Activated B cell treated with CpG ODN at 0.5 μM for 24 hours (primary cell): ENCODE data around the gene RBM44. TPM values are rescaled to one million over a fixed set of nuclear protein-coding genes. Genes with fewer than 3 reads are reported as not detected.

ENCODE experiments used
- ATAC-seq: fragments of 200-7000 bp; cut with Tn5 transposase; one replicate; pipeline ENCODE4 v1.10.0; 2021; ENCODE audit warnings: low read depth, mild to moderate bottlenecking, moderate library complexity
- CTCF ChIA-PET: fragments of 350-600 bp; sonication (Branson Sonifier 250); formaldehyde crosslinking; loops from one replicate; lab custom pipeline; 2021; ENCODE audit warnings: antibody characterized with exemption; lab: Charles Lee
- POLR2A ChIA-PET: fragments of 350-600 bp; sonication (Branson Sonifier 250); formaldehyde crosslinking; loops from one replicate; lab custom pipeline; 2021; ENCODE audit warnings: antibody characterized with exemption; lab: Charles Lee
- DNase-seq: peaks from one replicate; pipeline ENCODE4 v3.0.0; 2022
- H3K27ac Mint-ChIP-seq: one replicate; pipeline ENCODE4 v1.8.0; 2020; ENCODE audit warnings: mixed read lengths
- H3K27me3 Mint-ChIP-seq: one replicate; pipeline ENCODE4 v1.8.0; 2021; ENCODE audit warnings: mixed read lengths
- H3K36me3 Mint-ChIP-seq: one replicate; pipeline ENCODE4 v1.8.0; 2021; ENCODE audit warnings: low read depth, mixed read lengths
- H3K4me1 Mint-ChIP-seq: one replicate; pipeline ENCODE4 v1.8.0; 2021; ENCODE audit warnings: mixed read lengths
- H3K4me3 Mint-ChIP-seq: one replicate; pipeline ENCODE4 v1.8.0; 2020; ENCODE audit warnings: mild to moderate bottlenecking, mixed read lengths
- H3K9me3 Mint-ChIP-seq: one replicate; pipeline ENCODE4 v1.8.0; 2020; ENCODE audit warnings: mixed read lengths
- CTCF ChIP-seq: fragments of 200-600 bp; IDR thresholded peaks from one replicate; pipeline ENCODE4 v1.8.0; 2022; ENCODE audit warnings: antibody characterized with exemption, mild to moderate bottlenecking
- intact Hi-C: fragments of 100-400 bp; cut with micrococcal nuclease; formaldehyde crosslinking; loops from one replicate; pipeline ENCODE4 v1.15.1; 2024
- total RNA-seq: library from RNA; stranded (reverse); gene quantifications from 2 replicates; pipeline ENCODE4 v1.2.3, GENCODE V29; 2022

Gene RBM44
- total RNA-seq, 1 donor from 2014 or later = 1.3 TPM

DNA sequence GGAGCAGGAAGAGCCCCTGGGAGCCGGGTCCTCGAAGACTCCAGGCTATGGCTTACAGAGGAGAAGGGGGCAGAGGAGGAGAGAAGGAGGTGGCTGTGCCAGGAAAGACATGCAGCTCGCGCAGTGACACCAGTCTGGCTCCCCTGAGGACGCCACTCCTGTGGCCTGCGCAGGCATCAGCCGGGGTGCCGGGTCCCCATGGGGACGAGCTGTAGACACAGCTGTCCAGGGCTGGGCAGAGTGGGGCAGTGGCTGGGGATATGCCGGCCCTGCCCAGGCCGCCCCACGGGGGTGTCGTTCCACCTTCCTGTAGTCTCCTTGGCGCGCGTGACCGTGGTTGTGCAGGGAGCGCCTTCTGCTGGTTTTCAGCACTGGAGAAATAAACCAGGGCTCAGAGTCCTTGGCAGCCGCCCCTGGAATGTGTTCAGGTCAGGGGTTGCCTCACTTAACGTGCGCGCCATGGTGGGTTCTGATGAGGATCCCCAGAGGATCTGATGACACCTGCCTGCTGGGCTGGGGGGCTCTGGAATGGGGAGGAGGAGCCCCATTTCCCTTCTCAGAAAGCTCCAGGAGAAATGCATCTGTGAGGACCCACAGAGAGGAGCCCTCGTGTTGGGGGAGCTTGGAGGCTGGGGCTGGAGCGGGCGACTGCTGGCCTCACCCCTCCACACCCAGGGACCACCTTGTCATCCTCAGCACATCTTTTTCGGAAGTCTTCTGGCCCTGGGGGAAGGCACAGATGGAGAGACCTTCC lies 87.5 kb downstream of the RBM44 start:
- no peaks in the 10 kb centered on the region for H3K27me3 Mint-ChIP-seq
- H3K27ac Mint-ChIP-seq = no peak overlapping the region
- ATAC-seq (no peak), DNase-seq (no peak)
- H3K9me3 Mint-ChIP-seq = no peaks in the 10 kb centered on the region
- no peak for TF ChIP-seq CTCF
- POLR2A ChIA-PET = interaction anchor here (0.9 kb wide), 1 partner anchor 17 kb away, joined by 3 read pairs; no protein-coding TSS in a partner anchor
- H3K4me1 Mint-ChIP-seq = peaks cover 11% of the 10 kb centered on the region
- no peak overlapping the region for H3K4me3 Mint-ChIP-seq
- H3K36me3 Mint-ChIP-seq = no peaks in the 10 kb centered on the region
- intact Hi-C loops = no loop called here
- CTCF ChIA-PET = no interaction called here

DNA sequence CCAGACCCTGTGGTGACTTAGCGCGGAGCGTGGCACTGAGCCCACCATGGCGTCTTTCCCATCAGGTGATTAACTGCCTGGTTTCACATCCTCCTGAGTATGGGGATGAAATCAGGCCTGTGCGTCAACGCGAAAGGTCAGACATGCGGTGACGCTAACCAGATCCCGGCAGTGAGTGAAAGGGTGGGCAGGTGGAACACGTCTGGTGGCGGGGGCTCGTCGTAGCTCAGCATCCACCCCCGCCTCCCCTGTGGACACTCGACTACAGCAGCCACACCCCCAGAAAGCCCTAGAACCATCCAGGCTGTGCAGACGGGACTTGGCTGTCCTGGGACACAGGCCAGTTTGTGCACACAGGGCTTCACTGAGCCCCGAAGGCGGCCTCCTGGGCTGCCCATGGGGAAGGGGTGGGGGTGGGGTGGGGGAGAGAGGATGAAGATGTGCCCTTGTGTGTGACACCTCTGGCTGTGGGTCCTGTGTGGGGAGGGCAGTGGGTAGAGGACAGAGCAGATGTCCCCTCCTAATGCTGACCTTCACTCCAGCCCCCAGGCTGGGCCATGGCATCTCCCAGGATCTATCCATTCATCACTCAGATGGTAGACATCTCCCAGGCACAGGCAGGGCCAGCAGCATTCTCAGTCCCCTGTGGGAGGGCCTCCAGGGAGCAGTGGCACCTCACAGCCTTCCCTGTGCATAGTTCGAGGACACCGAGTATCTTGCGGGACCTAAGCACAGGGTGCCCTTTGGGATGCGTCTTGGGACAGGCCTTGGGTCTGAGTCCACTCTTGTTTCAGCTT lies 88.3 kb downstream of the RBM44 start:
- intact Hi-C loops = no loop called here
- no peak for DNase-seq
- Mint-ChIP-seq H3K36me3 (no peaks in the 10 kb centered on the region), H3K9me3 (no peaks in the 10 kb centered on the region), H3K27ac (no peak overlapping the region), H3K4me1 (peaks cover 16% of the 10 kb centered on the region), H3K4me3 (no peak overlapping the region), H3K27me3 (no peaks in the 10 kb centered on the region)
- ATAC-seq = peak; percentile 59
- TF ChIP-seq CTCF = no peak
- ChIA-PET POLR2A (interaction anchor here (0.9 kb wide), 2 partner anchors 18 kb away, joined by 3 read pairs; no protein-coding TSS in a partner anchor), CTCF (no interaction called here)

DNA sequence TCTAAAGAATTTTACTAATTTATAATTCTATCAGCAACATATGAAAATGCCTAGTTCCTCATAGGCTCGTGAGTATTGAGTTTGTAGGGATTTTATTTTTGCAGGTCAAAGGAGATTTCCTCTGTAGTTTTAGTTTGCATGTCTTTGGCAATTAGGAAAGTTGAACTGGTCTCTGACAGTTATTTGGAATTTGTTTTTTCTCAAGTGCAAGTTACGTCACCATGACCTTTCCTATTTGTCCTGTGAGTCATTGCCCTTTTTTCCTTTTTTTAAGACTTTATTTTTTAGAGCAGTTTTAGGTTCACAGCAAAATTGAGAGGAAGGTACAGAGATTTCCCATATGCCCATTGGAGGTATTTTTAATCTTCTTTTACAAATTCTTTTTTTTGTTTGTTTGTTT lies 89.8 kb downstream of the RBM44 start:
- TF ChIP-seq CTCF = no peak
- H3K27ac Mint-ChIP-seq = no peak overlapping the region
- H3K4me3 Mint-ChIP-seq = no peak overlapping the region
- H3K4me1 Mint-ChIP-seq = peaks cover 26% of the 10 kb centered on the region
- POLR2A ChIA-PET = no interaction called here
- no peaks in the 10 kb centered on the region for H3K36me3 Mint-ChIP-seq
- intact Hi-C loops = no loop called here
- DNase-seq (no peak), ATAC-seq (no peak)
- no peaks in the 10 kb centered on the region for H3K9me3 Mint-ChIP-seq
- no peaks in the 10 kb centered on the region for H3K27me3 Mint-ChIP-seq
- CTCF ChIA-PET = no interaction called here

GRCh38 chr2:237889016-237889415 lies 90.4 kb downstream of the RBM44 start:
- H3K9me3 Mint-ChIP-seq = no peaks in the 10 kb centered on the region
- H3K4me3 Mint-ChIP-seq = no peak overlapping the region
- no peak for TF ChIP-seq CTCF
- H3K36me3 Mint-ChIP-seq = no peaks in the 10 kb centered on the region
- CTCF ChIA-PET = no interaction called here
- intact Hi-C loops = no loop called here
- DNase-seq = no peak
- ATAC-seq = no peak
- H3K27me3 Mint-ChIP-seq = no peaks in the 10 kb centered on the region
- peaks cover 28% of the 10 kb centered on the region for H3K4me1 Mint-ChIP-seq
- no peak overlapping the region for H3K27ac Mint-ChIP-seq
- POLR2A ChIA-PET = no interaction called here

DNA sequence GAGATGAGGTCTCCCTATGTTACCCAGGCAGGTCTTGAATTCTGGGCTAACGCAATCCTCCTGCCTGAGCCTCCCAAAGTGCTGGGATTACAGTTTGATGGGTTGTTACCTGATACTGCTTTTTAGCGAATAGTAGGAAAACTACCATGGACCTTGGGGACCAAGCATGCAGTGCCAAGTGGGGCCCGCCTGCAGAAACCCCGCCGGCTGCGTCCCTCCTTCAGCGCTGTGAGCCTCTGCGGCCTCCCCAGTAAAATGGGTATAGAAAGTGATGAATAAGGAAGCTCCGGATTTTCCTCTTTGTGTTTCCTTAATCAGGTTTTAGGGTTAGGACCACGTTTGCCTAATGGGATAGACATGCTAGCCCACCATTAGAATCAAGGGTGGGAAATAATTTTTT lies 91.2 kb downstream of the RBM44 start:
- ATAC-seq = no peak
- no peak overlapping the region for H3K4me3 Mint-ChIP-seq
- H3K27ac Mint-ChIP-seq = peak overlapping the region; percentile 76
- DNase-seq = no peak
- intact Hi-C loops = loop anchor here (2.0 to 10.0 kb wide), 2 partner anchors 15 to 175 kb away; partner anchors contain the start of gene SCLY
- POLR2A ChIA-PET = interaction anchor here (0.6 to 1.3 kb wide), 4 partner anchors 9 to 41 kb away, joined by 3 to 4 read pairs (median 4); no protein-coding TSS in a partner anchor
- H3K9me3 Mint-ChIP-seq = no peaks in the 10 kb centered on the region
- H3K4me1 Mint-ChIP-seq = peaks cover 28% of the 10 kb centered on the region
- CTCF ChIA-PET = interaction anchor here (0.7 kb wide), 1 partner anchor 14 kb away, joined by 3 read pairs; no protein-coding TSS in a partner anchor
- H3K36me3 Mint-ChIP-seq = no peaks in the 10 kb centered on the region
- no peaks in the 10 kb centered on the region for H3K27me3 Mint-ChIP-seq
- no peak for TF ChIP-seq CTCF
